Measurements from ENCODE around the gene SMCO4.

GRCh38 chr11:93500759-93501158 is 42.4 kb downstream of the SMCO4 start:
- TF ChIP-seq POLR2A (IDR thresholded peaks at IDR 0.05; ENCODE audit: low read depth, low read length) (no peak), TAF1 (IDR thresholded peaks at IDR 0.05; ENCODE audit: borderline replicate concordance, low read depth, low read length) (no peak), POLR2AphosphoS5 (IDR thresholded peaks at IDR 0.05; ENCODE audit: low read depth, low read length) (no peak)
